Endodermal cell (in vitro differentiated cells): Measurements from ENCODE around the gene SPRR5. TPM values are rescaled to one million over a fixed set of nuclear protein-coding genes. Genes with fewer than 3 reads are reported as not detected.

Experiments
- DNase-seq: peaks from one replicate; pipeline ENCODE4 v3.0.0-alpha.2; 2017
- H3K27ac ChIP-seq: 2 replicates; pipeline ENCODE4 v1.5.1; 2013; ENCODE audit warnings: mild to moderate bottlenecking, low read depth, low read length, moderate library complexity
- H3K27me3 ChIP-seq: 2 replicates; pipeline ENCODE4 v1.6.1; 2013; ENCODE audit warnings: mild to moderate bottlenecking, low read length, moderate library complexity; ENCODE audit not compliant: insufficient read depth, control insufficient read depth, poor library complexity, severe bottlenecking
- H3K36me3 ChIP-seq: 2 replicates; pipeline ENCODE4 v1.7.0; 2013; ENCODE audit warnings: mild to moderate bottlenecking, low read length, moderate library complexity; ENCODE audit not compliant: control insufficient read depth, insufficient read depth
- H3K4me1 ChIP-seq: one replicate; pipeline ENCODE4 v1.7.0; 2013; ENCODE audit warnings: low read length; ENCODE audit not compliant: control insufficient read depth, insufficient read depth
- H3K4me3 ChIP-seq: 2 replicates; pipeline ENCODE4 v1.5.1; 2013; ENCODE audit warnings: mild to moderate bottlenecking, low read length, moderate library complexity
- H3K9ac ChIP-seq: 2 replicates; pipeline ENCODE4 v1.6.1; 2013; ENCODE audit warnings: mild to moderate bottlenecking, low read length, moderate library complexity; ENCODE audit not compliant: poor library complexity, severe bottlenecking; ENCODE audit errors: extremely low read depth
- H3K9me3 ChIP-seq: 2 replicates; pipeline ENCODE4 v1.6.1; 2013; ENCODE audit warnings: mild to moderate bottlenecking, low read length, moderate library complexity; ENCODE audit not compliant: control insufficient read depth
- H3K27ac Mint-ChIP-seq: 2 replicates; pipeline ENCODE4 v1.8.0; 2020; ENCODE audit warnings: mixed read lengths
- H3K27me3 Mint-ChIP-seq: 2 replicates; pipeline ENCODE4 v1.8.0; 2021; ENCODE audit warnings: mild to moderate bottlenecking, mixed read lengths; ENCODE audit not compliant: insufficient read depth
- H3K36me3 Mint-ChIP-seq: 2 replicates; pipeline ENCODE4 v1.8.0; 2020; ENCODE audit warnings: low read depth, mixed read lengths
- H3K4me1 Mint-ChIP-seq: 2 replicates; pipeline ENCODE4 v1.8.0; 2020; ENCODE audit warnings: mixed read lengths
- H3K4me3 Mint-ChIP-seq: 2 replicates; pipeline ENCODE4 v1.8.0; 2020; ENCODE audit warnings: mild to moderate bottlenecking, moderate library complexity, mixed read lengths
- H3K9me3 Mint-ChIP-seq: 2 replicates; pipeline ENCODE4 v1.8.0; 2020; ENCODE audit warnings: mild to moderate bottlenecking, mixed read lengths
- CTCF ChIP-seq: fragments of 200-600 bp; sonication (generic); conservative IDR thresholded peaks from 2 replicates; pipeline ENCODE4 v1.5.0; 2021; ENCODE audit warnings: antibody characterized with exemption, mild to moderate bottlenecking
- WGBS, 2 experiments: methylation state at CpG; one replicate each; pipeline versions ENCODE4 v1.1.5 to v1.1.7; 2013; ENCODE audit warnings: missing lambda C conversion rate in 2 of 2, mixed read lengths in 1 of 2; ENCODE audit not compliant: insufficient coverage in 1 of 2, insufficient read length in 1 of 2; 5-methylcytosine and 5-hydroxymethylcytosine counted together
- total RNA-seq, 2 donors: library from RNA; stranded (reverse); fragmentation: NEBNext Ultra II Directional in 1 of 2; extraction: Animal tissue kit (Norgen Biotek cat#: 25700) in 1 of 2; gene quantifications; 2 replicates in 1 of 2; 3 replicates in 1 of 2; pipeline ENCODE4 v1.2.1, GENCODE V29; 2021

The SPRR5 gene
- total RNA-seq, 2 donors from 2014 or later = not detected

- H3K27me3 ChIP-seq = no peaks in the 10 kb centered on the region
- H3K4me1 ChIP-seq = no peaks in the 10 kb centered on the region
- Mint-ChIP-seq H3K9me3 (peaks cover 90% of the 10 kb centered on the region), H3K27ac (no peak overlapping the region), H3K4me3 (no peak overlapping the region), H3K4me1 (no peaks in the 10 kb centered on the region), H3K36me3 (no peaks in the 10 kb centered on the region), H3K27me3 (no peaks in the 10 kb centered on the region)
- peaks cover 26% of the 10 kb centered on the region for H3K9me3 ChIP-seq
- 42 to 65% methylated on average over 4 to 5 of the region's 5 CpGs for WGBS, 2 experiments
- DNase-seq = no peak
- no peak for TF ChIP-seq CTCF
- H3K9ac ChIP-seq = no peak overlapping the region
- no peaks in the 10 kb centered on the region for H3K36me3 ChIP-seq
- H3K4me3 ChIP-seq = no peak overlapping the region
- no peak overlapping the region for H3K27ac ChIP-seq
Observed at GRCh38 chr1:152906023-152906565, 40.9 kb upstream of the SPRR5 start.

- Mint-ChIP-seq H3K9me3 (peaks cover 91% of the 10 kb centered on the region), H3K4me3 (no peak within 1 kb of the TSS), H3K4me1 (no peaks in the 10 kb centered on the region), H3K27me3 (no peaks in the 10 kb centered on the region), H3K27ac (no peak within 1 kb of the TSS), H3K36me3 (no peaks in the 10 kb centered on the region)
- TF ChIP-seq CTCF = no peak
- no peak for DNase-seq
- Histone ChIP-seq H3K9me3 (peaks cover 18% of the 10 kb centered on the region), H3K27ac (no peak within 1 kb of the TSS), H3K4me3 (no peak within 1 kb of the TSS), H3K4me1 (no peaks in the 10 kb centered on the region), H3K9ac (no peak within 1 kb of the TSS), H3K27me3 (no peaks in the 10 kb centered on the region), H3K36me3 (no peaks in the 10 kb centered on the region)
- WGBS, 2 experiments = 71 to 100% methylated on average over 2 to 4 of the region's 4 CpGs
Observed at GRCh38 chr1:152907686-152908601, 39.1 kb upstream of the SPRR5 start, which contains the start of gene IVL. TSS of gene IVL (plus strand) at chr1:152908546. CDS start at chr1:152909798, 1,252 bp downstream.

- no peak for DNase-seq
- Histone ChIP-seq H3K9ac (no peak overlapping the region), H3K27me3 (no peaks in the 10 kb centered on the region), H3K36me3 (no peaks in the 10 kb centered on the region), H3K4me3 (no peak overlapping the region), H3K4me1 (no peaks in the 10 kb centered on the region), H3K9me3 (peaks cover 16% of the 10 kb centered on the region), H3K27ac (no peak overlapping the region)
- WGBS, 2 experiments = 76 to 82% methylated on average over 3 of the region's 3 CpGs
- Mint-ChIP-seq H3K4me1 (no peaks in the 10 kb centered on the region), H3K36me3 (no peaks in the 10 kb centered on the region), H3K9me3 (peaks cover 87% of the 10 kb centered on the region), H3K4me3 (no peak overlapping the region), H3K27me3 (no peaks in the 10 kb centered on the region), H3K27ac (no peak overlapping the region)
- TF ChIP-seq CTCF = no peak
Observed at GRCh38 chr1:152909206-152909605, 37.8 kb upstream of the SPRR5 start.
